GM12891 (cell line): Measurements from ENCODE around the gene ASNSD1. TPM values are rescaled to one million over a fixed set of nuclear protein-coding genes. Genes with fewer than 3 reads are reported as not detected.

ENCODE experiments used
- DNase-seq: peaks from one replicate; pipeline ENCODE4 v3.0.0; 2011; ENCODE audit warnings: low spot score; ENCODE audit not compliant: insufficient read length
- FAIRE-seq: peaks from 2 replicates; lab custom pipeline; 2011; peaks lifted over from hg19 to GRCh38; lab: Jason Lieb, UNC
- PAX5 ChIP-seq: IDR thresholded peaks from 2 replicates; pipeline ENCODE4 v1.6.1; 2011; ENCODE audit warnings: low read length, moderate library complexity, mild to moderate bottlenecking; ENCODE audit not compliant: insufficient read depth, severe bottlenecking
- POLR2A ChIP-seq: IDR thresholded peaks from 2 replicates; pipeline ENCODE4 v1.6.1; 2011; ENCODE audit warnings: low read depth, low read length, control low read depth
- POLR2AphosphoS5 ChIP-seq: IDR thresholded peaks from 2 replicates; pipeline ENCODE4 v1.6.1; 2011; ENCODE audit warnings: low read depth, low read length, control low read depth
- POU2F2 ChIP-seq: IDR thresholded peaks from 2 replicates; pipeline ENCODE4 v1.6.1; 2011; ENCODE audit warnings: low read depth, mild to moderate bottlenecking, control low read depth, low read length, moderate library complexity
- SPI1 ChIP-seq: IDR thresholded peaks from 2 replicates; pipeline ENCODE4 v1.6.1; 2011; ENCODE audit warnings: low read depth, low read length, control low read depth
- TAF1 ChIP-seq: IDR thresholded peaks from 2 replicates; pipeline ENCODE4 v1.6.1; 2011; ENCODE audit warnings: low read depth, low read length, control low read depth
- polyA plus RNA-seq: library from polyadenylated mRNA; unstranded; fragments of >200 nt; gene quantifications from one replicate; pipeline ENCODE4 v1.2.1, GENCODE V29; 2012; ENCODE audit warnings: low read depth, missing spikeins, inconsistent platforms; ENCODE audit not compliant: missing spikeins

Gene ASNSD1
- polyA plus RNA-seq = 34.6 TPM

DNA sequence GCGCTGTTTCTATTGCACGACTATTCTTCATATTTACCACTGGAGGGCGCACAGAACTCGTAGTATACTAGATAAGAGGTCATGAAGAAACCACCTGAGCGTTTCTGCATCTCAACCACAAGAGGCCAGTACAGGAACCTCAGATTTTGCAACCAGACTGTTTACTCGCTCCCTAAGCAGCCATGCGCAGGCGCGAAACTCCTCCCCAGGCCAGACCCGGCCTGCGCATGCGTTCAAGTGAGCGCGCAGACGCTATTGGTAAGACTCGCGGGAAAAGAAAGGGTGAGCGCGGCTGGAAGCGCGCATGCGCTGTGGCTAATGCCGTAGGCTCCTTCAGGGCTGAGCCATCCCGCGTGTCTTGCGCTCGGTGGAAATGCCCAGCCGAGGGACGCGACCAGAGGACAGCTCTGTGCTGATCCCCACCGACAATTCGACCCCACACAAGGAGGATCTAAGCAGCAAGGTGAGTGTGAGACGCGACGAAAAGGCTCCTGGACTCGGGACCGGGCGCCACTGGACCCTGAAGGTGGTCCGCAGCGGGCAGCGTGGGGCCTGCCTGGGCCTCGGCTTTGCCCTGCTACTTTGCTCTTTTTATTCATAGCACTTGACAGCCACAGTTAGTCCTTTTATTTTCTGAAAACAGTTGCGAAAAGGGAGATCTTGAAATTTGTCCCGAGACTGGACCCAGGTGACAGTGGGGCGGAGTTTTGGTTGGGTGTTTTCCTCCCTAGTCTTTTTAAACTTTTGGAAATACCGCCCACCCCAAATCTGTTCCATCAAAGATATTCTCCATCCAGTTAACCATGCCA is at the start of gene ASNSD1:
Gene ASNSD1 (plus strand): TSS at position 312 of the 809 bp plus-strand sequence. CDS start 4,674 bp downstream, outside the sequence.
- peak; percentile 91 for TF ChIP-seq TAF1
- TF ChIP-seq PAX5 = no peak
- no peak for TF ChIP-seq SPI1
- peak; percentile 98 for TF ChIP-seq POLR2A
- TF ChIP-seq POLR2AphosphoS5 = peak; percentile 97
- TF ChIP-seq POU2F2 = peak; percentile 70
- FAIRE-seq (peak; percentile 100), DNase-seq (peak; percentile 68)

DNA sequence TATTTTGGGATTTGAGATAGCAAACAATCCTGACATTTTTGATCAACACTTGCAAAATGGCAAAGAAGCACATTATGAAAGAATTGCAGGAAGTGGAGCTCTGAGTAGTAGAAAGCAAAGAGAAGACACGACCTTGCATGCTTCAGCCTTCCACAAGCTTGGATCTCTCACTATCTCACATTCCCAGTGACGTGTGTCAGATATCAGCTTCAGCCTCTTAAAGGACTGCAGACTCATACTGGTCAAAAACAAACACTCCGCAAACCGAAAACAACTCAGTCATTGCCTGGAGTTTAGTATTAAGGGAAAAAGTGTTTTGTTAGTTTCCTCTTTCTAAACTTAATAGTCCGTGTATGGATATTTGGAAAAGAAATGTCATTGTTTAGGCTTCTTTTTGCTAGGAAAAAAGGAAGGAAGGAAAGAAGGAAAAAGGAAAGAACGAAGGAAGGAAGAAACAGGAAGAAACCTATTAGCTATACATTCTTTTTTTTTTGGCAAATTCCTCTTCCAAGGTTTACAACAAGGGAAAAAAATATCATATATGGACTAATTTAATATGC is 48.1 kb upstream of the ASNSD1 start:
- DNase-seq (no peak), FAIRE-seq (no peak)
- no peak for TF ChIP-seq TAF1
- no peak for TF ChIP-seq PAX5
- no peak for TF ChIP-seq POU2F2
- TF ChIP-seq SPI1 = no peak
- TF ChIP-seq POLR2AphosphoS5 = no peak
- TF ChIP-seq POLR2A = no peak

DNA sequence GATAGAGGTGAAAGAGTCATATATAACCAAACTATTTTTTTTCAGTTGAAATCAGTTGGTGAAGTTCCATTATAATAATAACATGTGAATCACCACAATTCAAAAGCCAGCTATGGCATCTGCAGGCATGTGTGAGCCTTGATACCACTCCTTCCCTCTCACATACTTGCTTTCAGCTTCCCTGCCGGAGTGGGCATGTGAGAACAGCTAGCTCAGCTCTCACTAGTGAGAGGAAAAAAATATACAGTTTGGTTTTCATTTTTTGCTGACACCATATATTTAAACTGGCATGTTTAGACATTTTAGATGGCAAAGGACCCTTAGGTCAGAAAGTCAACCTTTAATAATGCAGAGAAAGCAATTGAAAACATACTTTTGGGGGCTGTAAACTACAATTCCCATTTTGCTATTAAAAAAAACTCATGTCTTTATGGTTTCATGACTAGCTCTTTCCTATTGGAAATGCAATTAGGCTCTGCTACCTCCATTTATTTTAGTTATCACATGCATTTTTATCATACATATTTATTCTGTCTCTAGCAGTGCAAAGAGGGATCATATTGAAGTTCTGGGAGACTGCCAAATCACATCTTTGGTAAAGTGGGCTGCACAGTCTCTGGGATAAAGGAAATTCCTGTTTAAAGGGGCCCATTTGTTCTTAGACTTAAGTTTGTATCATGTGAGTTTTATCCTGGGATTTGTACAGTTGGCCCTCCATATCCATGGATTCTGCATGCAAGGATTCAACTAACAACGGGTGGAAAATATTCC is 47.4 kb upstream of the ASNSD1 start:
- DNase-seq (no peak), FAIRE-seq (no peak)
- TF ChIP-seq POLR2AphosphoS5 = no peak
- TF ChIP-seq POU2F2 = no peak
- no peak for TF ChIP-seq TAF1

DNA sequence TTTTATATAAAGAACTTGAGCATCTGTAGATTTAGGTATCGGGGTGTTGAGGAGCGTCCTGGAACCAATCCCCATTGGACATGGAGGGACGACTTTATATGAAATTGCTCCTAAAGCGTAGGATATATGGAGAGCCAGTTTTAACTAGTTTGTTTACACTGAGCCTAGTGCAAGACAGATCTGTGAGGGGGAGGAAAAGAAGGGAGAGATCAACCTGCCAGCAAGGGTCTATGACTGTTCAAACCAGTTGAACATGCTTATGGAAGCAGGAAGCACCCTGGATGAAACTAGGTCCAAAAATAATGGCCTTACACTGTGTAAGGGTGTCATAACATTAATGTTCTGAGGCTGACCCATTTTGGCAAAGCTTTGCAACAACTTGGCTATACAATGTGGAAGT is 46.7 kb upstream of the ASNSD1 start:
- FAIRE-seq = no peak
- TF ChIP-seq POU2F2 (no peak), POLR2AphosphoS5 (no peak), TAF1 (no peak), POLR2A (no peak), PAX5 (no peak), SPI1 (no peak)

DNA sequence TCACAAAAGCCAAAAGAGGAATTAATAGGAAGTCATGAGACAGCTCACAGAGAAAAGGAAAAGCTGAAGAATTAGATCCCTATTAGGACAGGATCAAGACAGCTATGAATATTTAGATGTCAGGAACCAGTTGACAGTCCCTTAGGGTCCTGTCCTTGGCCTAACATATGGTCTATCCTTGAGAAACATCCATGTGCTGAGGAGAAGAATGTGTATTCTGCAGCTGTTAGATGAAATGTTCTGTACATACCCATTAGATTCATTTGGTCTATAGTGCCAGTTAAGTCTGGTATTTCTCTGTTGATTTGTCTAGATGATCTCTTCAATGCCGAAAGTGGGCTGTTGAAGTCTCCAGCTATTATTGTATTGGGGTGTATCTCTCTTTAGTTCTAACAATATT is 43.1 kb upstream of the ASNSD1 start:
- TF ChIP-seq POLR2AphosphoS5 (no peak), PAX5 (no peak), POLR2A (no peak), POU2F2 (no peak), TAF1 (no peak), SPI1 (no peak)
- no peak for DNase-seq
- no peak for FAIRE-seq

More for the DNA sequence above, 46.7 kb upstream of the ASNSD1 start:
- DNase-seq = no peak

DNA sequence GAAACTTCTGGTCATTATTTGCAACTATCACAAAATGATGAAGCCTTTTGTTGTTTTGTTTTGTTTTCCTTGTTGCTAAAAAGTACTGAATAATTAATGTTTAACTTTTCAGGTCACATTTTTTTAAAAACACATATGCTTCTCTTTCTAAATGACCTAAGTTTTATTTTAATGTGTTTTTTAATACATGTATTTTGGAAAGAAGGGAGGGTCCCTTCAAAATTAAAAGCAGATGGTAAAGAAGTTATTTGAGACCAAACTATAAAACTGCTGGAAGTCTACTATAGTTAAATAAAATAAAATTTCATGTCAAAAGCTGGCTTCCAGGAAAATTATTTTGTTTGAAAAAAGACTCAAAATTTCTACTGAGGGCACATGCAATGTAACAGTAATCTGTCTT is 39.5 kb upstream of the ASNSD1 start:
- FAIRE-seq (no peak), DNase-seq (no peak)
- TF ChIP-seq PAX5 = no peak
- TF ChIP-seq POU2F2 = no peak
- TF ChIP-seq TAF1 = no peak
- no peak for TF ChIP-seq SPI1
- TF ChIP-seq POLR2A = no peak
- TF ChIP-seq POLR2AphosphoS5 = no peak

DNA sequence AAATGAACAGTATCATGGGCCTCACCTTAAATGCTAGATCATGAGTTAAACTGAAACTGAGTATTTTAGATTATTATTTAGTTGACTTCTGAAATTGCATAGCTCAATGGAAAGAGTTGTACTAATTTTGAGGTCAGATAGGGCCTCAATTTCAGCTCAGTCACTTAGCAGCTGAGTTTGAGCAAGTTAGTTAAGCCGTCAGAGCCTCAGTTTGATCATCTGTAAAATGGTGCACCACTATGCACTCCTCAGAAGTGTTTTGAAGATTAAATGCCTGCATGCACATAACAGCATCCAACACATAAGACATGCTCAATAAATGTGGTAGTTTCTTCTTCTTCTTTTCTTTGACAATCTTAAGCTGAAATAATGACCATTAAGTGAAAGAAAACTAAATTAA is 38.2 kb upstream of the ASNSD1 start:
- TF ChIP-seq POLR2AphosphoS5 = no peak
- DNase-seq (no peak), FAIRE-seq (no peak)

DNA sequence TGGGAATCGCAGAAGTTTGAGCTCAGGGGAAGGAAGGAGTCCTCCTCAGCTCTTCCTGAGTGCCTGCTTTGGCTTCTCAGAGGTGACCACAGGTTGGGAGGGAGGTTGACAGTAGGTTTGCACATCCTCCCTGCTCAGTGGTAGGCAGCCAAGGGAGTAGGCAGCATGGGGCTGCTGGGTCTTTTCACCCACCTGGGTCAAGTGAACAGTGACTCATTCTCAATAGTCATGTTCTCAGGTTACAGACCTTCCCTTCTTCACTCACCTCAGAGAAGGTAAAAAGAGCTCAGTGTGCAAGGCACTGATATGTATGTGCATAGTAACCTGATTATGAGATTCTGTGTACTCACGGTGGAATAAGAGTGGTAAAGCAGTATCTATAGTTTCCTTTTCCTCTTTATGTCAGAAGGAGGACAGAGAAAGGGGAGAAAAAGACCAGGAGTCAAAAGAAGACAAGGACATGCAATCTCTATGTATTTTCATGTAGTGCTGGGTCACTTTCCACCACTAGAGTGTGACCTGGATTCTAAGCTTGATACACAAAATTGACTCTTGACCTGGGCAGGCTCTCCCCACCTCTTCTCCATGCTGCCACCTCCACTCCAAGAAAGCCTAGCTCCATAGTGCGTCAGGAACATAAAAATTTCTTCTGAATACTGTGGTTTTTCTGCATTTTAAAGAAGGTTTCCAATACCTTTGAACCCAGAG is 36.5 kb upstream of the ASNSD1 start:
- TF ChIP-seq POU2F2 = no peak
- no peak for TF ChIP-seq SPI1
- no peak for DNase-seq
- FAIRE-seq = peak; percentile 41

DNA sequence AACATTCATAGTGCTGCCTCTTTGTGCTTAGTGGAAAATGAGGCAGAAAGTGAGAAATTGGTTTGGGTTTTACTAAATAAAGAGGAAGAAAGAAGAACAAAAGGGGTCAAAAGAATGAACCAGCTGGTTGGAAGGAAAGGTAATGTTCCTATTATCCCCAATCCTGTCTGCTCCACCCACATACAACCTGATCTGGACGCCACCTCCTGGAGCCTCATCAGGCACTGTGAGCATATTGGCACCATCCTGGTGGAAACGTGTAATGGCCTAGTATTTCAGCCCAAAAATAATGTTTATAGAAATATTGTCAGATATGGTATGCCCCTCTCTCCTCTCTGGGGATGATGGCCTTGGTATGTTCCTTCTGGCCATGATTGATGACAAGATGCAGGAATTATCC is 35.6 kb upstream of the ASNSD1 start:
- no peak for FAIRE-seq

More for the DNA sequence above, 35.6 kb upstream of the ASNSD1 start:
- no peak for DNase-seq
- TF ChIP-seq SPI1 (no peak), PAX5 (no peak), POLR2AphosphoS5 (no peak), POU2F2 (no peak), POLR2A (no peak), TAF1 (no peak)
